HEK293 (cell line): ENCODE results near the gene IL17RC.
A peak's percentile ranks its signal among the peaks of the same experiment; 100 is the strongest.

ENCODE experiments used
- ATF2 ChIP-seq: fragments of 450-650 bp; formaldehyde crosslinking; IDR thresholded peaks from 2 replicates; pipeline ENCODE4 v1.5.1; 2016; ENCODE audit warnings: missing biosample characterization, missing genetic modification characterization, low read depth
- BCL11A ChIP-seq: fragments of 450-650 bp; formaldehyde crosslinking; IDR thresholded peaks from 2 replicates; pipeline ENCODE4 v1.5.1; 2016; ENCODE audit warnings: low read depth, missing biosample characterization, missing genetic modification characterization
- GLIS1 ChIP-seq: fragments of 450-650 bp; formaldehyde crosslinking; IDR thresholded peaks from 2 replicates; pipeline ENCODE4 v1.5.1; 2016; ENCODE audit warnings: missing biosample characterization, missing genetic modification characterization
- PRDM6 ChIP-seq: fragments of 450-650 bp; formaldehyde crosslinking; IDR thresholded peaks from 2 replicates; pipeline ENCODE4 v1.5.1; 2017; ENCODE audit warnings: missing biosample characterization, missing genetic modification characterization
- SP3 ChIP-seq: fragments of 450-650 bp; formaldehyde crosslinking; IDR thresholded peaks from 2 replicates; pipeline ENCODE4 v1.5.1; 2016; ENCODE audit warnings: missing biosample characterization, missing genetic modification characterization
- SP7 ChIP-seq: fragments of 450-650 bp; formaldehyde crosslinking; IDR thresholded peaks from 2 replicates; pipeline ENCODE4 v1.5.1; 2016; ENCODE audit warnings: missing biosample characterization, missing genetic modification characterization
- ZBTB21 ChIP-seq: fragments of 450-650 bp; formaldehyde crosslinking; IDR thresholded peaks from 2 replicates; pipeline ENCODE4 v1.5.1; 2017; ENCODE audit warnings: missing biosample characterization, missing genetic modification characterization
- ZBTB49 ChIP-seq: fragments of 450-650 bp; formaldehyde crosslinking; IDR thresholded peaks from 2 replicates; pipeline ENCODE4 v1.5.1; 2016; ENCODE audit warnings: missing biosample characterization, missing genetic modification characterization, low read depth
- ZFHX2 ChIP-seq: fragments of 450-650 bp; formaldehyde crosslinking; conservative IDR thresholded peaks from 2 replicates; pipeline ENCODE4 v1.5.1; 2016; ENCODE audit warnings: missing biosample characterization, missing genetic modification characterization
- ZFP37 ChIP-seq: fragments of 450-650 bp; formaldehyde crosslinking; IDR thresholded peaks from 2 replicates; pipeline ENCODE4 v1.5.1; 2016; ENCODE audit warnings: missing biosample characterization, missing genetic modification characterization
- ZNF10 ChIP-seq: fragments of 450-650 bp; formaldehyde crosslinking; IDR thresholded peaks from 2 replicates; pipeline ENCODE4 v1.5.1; 2017; ENCODE audit warnings: missing biosample characterization, missing genetic modification characterization
- ZNF138 ChIP-seq: fragments of 450-650 bp; formaldehyde crosslinking; IDR thresholded peaks from 2 replicates; pipeline ENCODE4 v1.5.1; 2016; ENCODE audit warnings: missing biosample characterization, missing genetic modification characterization, borderline replicate concordance
- ZNF175 ChIP-seq: fragments of 450-650 bp; formaldehyde crosslinking; IDR thresholded peaks from 2 replicates; pipeline ENCODE4 v1.5.1; 2016; ENCODE audit warnings: missing biosample characterization, missing genetic modification characterization
- ZNF18 ChIP-seq: fragments of 450-650 bp; formaldehyde crosslinking; IDR thresholded peaks from 2 replicates; pipeline ENCODE4 v1.5.1; 2016; ENCODE audit warnings: missing biosample characterization, missing genetic modification characterization
- ZNF23 ChIP-seq: fragments of 450-650 bp; formaldehyde crosslinking; IDR thresholded peaks from 2 replicates; pipeline ENCODE4 v1.5.1; 2016; ENCODE audit warnings: missing biosample characterization, missing genetic modification characterization, borderline replicate concordance
- ZNF335 ChIP-seq: fragments of 450-650 bp; formaldehyde crosslinking; conservative IDR thresholded peaks from 2 replicates; pipeline ENCODE4 v1.5.1; 2016; ENCODE audit warnings: missing biosample characterization, missing genetic modification characterization
- ZNF518A ChIP-seq: fragments of 450-650 bp; formaldehyde crosslinking; conservative IDR thresholded peaks from 2 replicates; pipeline ENCODE4 v1.5.1; 2016; ENCODE audit warnings: low read depth, missing biosample characterization, missing genetic modification characterization
- ZNF580 ChIP-seq: fragments of 450-650 bp; formaldehyde crosslinking; IDR thresholded peaks from 2 replicates; pipeline ENCODE4 v1.5.1; 2016; ENCODE audit warnings: missing biosample characterization, missing genetic modification characterization
- ZNF596 ChIP-seq: fragments of 450-650 bp; IDR thresholded peaks from 2 replicates; pipeline ENCODE4 v1.5.0; 2018; ENCODE audit warnings: missing biosample characterization, mild to moderate bottlenecking, missing genetic modification characterization, moderate library complexity
- ZNF624 ChIP-seq: fragments of 450-650 bp; formaldehyde crosslinking; IDR thresholded peaks from 2 replicates; pipeline ENCODE4 v1.5.1; 2017; ENCODE audit warnings: missing biosample characterization, missing genetic modification characterization
- ZNF629 ChIP-seq: fragments of 450-650 bp; formaldehyde crosslinking; IDR thresholded peaks from 2 replicates; pipeline ENCODE4 v1.5.1; 2017; ENCODE audit warnings: missing biosample characterization, missing genetic modification characterization
- ZNF654 ChIP-seq: fragments of 450-650 bp; formaldehyde crosslinking; IDR thresholded peaks from 2 replicates; pipeline ENCODE4 v1.5.1; 2016; ENCODE audit warnings: low read depth, missing biosample characterization, missing genetic modification characterization
- ZSCAN4 ChIP-seq: fragments of 450-650 bp; formaldehyde crosslinking; IDR thresholded peaks from 2 replicates; pipeline ENCODE4 v1.5.1; 2017; ENCODE audit warnings: missing biosample characterization, missing genetic modification characterization
- ZXDB ChIP-seq: fragments of 450-650 bp; formaldehyde crosslinking; IDR thresholded peaks from 2 replicates; pipeline ENCODE4 v1.5.1; 2016; ENCODE audit warnings: missing biosample characterization, missing genetic modification characterization

IL17RC gene

GRCh38 chr3:9946112-9947024 lies 29.5 kb downstream of the IL17RC start (continued):
- TF ChIP-seq ZBTB49 (no peak), GLIS1 (tag by site-specific recombination) (peak; percentile 55; the same call in 1 of the 2 replicates), ZNF175 (tag by site-specific recombination) (no peak), ZFHX2 (tag by site-specific recombination) (no peak), ZNF138 (tag by site-specific recombination) (no peak), ZNF18 (no peak), ZNF629 (tag by site-specific recombination) (0 out of 2 replicates have a peak, but pooled peaks have one; percentile 22), ZNF624 (no peak), ZNF10 (tag by site-specific recombination) (peak; percentile 25; the same call in 1 of the 2 replicates), ZXDB (peak; percentile 66), ZFP37 (no peak), SP3 (tag by site-specific recombination) (no peak; the same call in 1 of the 2 replicates), ZNF654 (tag by site-specific recombination) (no peak), ZNF580 (tag by site-specific recombination) (no peak), ATF2 (no peak), SP7 (tag by site-specific recombination) (no peak), PRDM6 (tag by site-specific recombination) (no peak), ZBTB21 (tag by site-specific recombination) (no peak), ZNF518A (tag by site-specific recombination) (0 out of 2 replicates have a peak, but pooled peaks have one; percentile 17), ZNF596 (tag by site-specific recombination) (peak; percentile 67), ZNF335 (tag by site-specific recombination) (peak; percentile 74), BCL11A (tag by site-specific recombination) (no peak), ZNF23 (tag by site-specific recombination) (no peak), ZSCAN4 (no peak)
